ENCODE measurements around the gene CDC42EP3.

CDC42EP3 gene

GRCh38 chr2:37632310-37632709 lies 39.1 kb downstream of the CDC42EP3 start:
- Histone ChIP-seq H3K9me3 (ENCODE audit: insufficient read depth, low read length) (no peaks in the 10 kb centered on the region), H2AFZ (ENCODE audit: low read depth, low read length) (no peak overlapping the region), H3K4me1 (ENCODE audit: low read length) (peaks cover 54% of the 10 kb centered on the region), H3K4me2 (ENCODE audit: low read length) (no peak overlapping the region), H3K27ac (ENCODE audit: low read length) (no peak overlapping the region), H3K9ac (ENCODE audit: low read length) (no peak overlapping the region), H4K20me1 (ENCODE audit: insufficient read depth, low read length) (no peaks in the 10 kb centered on the region), H3K79me2 (ENCODE audit: low read length) (peaks cover 29% of the 10 kb centered on the region), H3K27me3 (ENCODE audit: low read depth, low read length) (no peaks in the 10 kb centered on the region), H3K4me3 (ENCODE audit: low read length) (no peak overlapping the region), H3K36me3 (replicated peaks; ENCODE audit: low read depth, low read length) (peaks cover 23% of the 10 kb centered on the region)
- TF ChIP-seq EZH2phosphoT487 (IDR thresholded peaks at IDR 0.05; ENCODE audit: low read depth): no peak
- TF ChIP-seq CTCF (IDR thresholded peaks at IDR 0.05; ENCODE audit: low read depth, low read length): no peak

- Histone ChIP-seq H3K4me2 (ENCODE audit: low read length) (no peak overlapping the region), H3K9ac (ENCODE audit: low read length) (no peak overlapping the region), H3K4me1 (ENCODE audit: low read length) (peaks cover 53% of the 10 kb centered on the region), H3K36me3 (replicated peaks; ENCODE audit: low read depth, low read length) (peaks cover 25% of the 10 kb centered on the region), H3K9me3 (ENCODE audit: insufficient read depth, low read length) (no peaks in the 10 kb centered on the region), H3K79me2 (ENCODE audit: low read length) (peaks cover 28% of the 10 kb centered on the region), H3K27me3 (ENCODE audit: low read depth, low read length) (no peaks in the 10 kb centered on the region), H2AFZ (ENCODE audit: low read depth, low read length) (no peak overlapping the region), H3K4me3 (ENCODE audit: low read length) (no peak overlapping the region), H4K20me1 (ENCODE audit: insufficient read depth, low read length) (no peaks in the 10 kb centered on the region), H3K27ac (ENCODE audit: low read length) (no peak overlapping the region)
- TF ChIP-seq EZH2phosphoT487 (IDR thresholded peaks at IDR 0.05; ENCODE audit: low read depth): no peak
- no peak for TF ChIP-seq CTCF (IDR thresholded peaks at IDR 0.05; ENCODE audit: low read depth, low read length)
These were observed 39.7 kb downstream of the CDC42EP3 start for GRCh38 chr2:37631698-37632097.

DNA sequence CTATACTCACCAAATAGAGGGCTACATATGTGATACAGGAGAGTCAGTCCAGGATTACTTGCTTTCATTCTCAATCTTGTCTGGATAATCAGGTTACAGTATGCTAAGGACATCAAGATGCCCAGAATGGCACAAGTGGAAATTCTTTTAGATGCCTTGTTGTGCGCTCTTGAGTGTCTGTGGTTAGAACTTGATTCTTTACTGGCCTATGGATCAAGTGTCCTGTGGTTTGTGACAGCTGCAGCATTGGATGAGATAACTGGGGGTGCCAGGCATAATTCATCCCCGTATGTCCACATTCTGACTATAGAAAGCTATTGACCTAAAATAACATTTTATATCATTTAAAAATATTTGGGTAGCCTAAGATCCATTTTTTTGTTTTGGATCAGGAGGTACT lies 40.1 kb downstream of the CDC42EP3 start:
- H3K4me3 ChIP-seq (ENCODE audit: low read length): no peak overlapping the region
- peaks cover 30% of the 10 kb centered on the region for H3K79me2 ChIP-seq (ENCODE audit: low read length)
- H3K4me2 ChIP-seq (ENCODE audit: low read length): peak overlapping the region; percentile 33
- no peak overlapping the region for H3K9ac ChIP-seq (ENCODE audit: low read length)
- no peaks in the 10 kb centered on the region for H3K27me3 ChIP-seq (ENCODE audit: low read depth, low read length)
- no peak overlapping the region for H3K27ac ChIP-seq (ENCODE audit: low read length)
- peaks cover 53% of the 10 kb centered on the region for H3K4me1 ChIP-seq (ENCODE audit: low read length)
- peaks cover 26% of the 10 kb centered on the region for H3K36me3 ChIP-seq (replicated peaks; ENCODE audit: low read depth, low read length)
- no peaks in the 10 kb centered on the region for H4K20me1 ChIP-seq (ENCODE audit: insufficient read depth, low read length)
- H2AFZ ChIP-seq (ENCODE audit: low read depth, low read length): no peak overlapping the region
- H3K9me3 ChIP-seq (ENCODE audit: insufficient read depth, low read length): no peaks in the 10 kb centered on the region
- TF ChIP-seq EZH2phosphoT487 (IDR thresholded peaks at IDR 0.05; ENCODE audit: low read depth) (no peak), CTCF (IDR thresholded peaks at IDR 0.05; ENCODE audit: low read depth, low read length) (no peak)

GRCh38 chr2:37630776-37631175 lies 40.7 kb downstream of the CDC42EP3 start:
- H3K27ac ChIP-seq (ENCODE audit: low read length): no peak overlapping the region
- no peaks in the 10 kb centered on the region for H3K27me3 ChIP-seq (ENCODE audit: low read depth, low read length)
- peaks cover 35% of the 10 kb centered on the region for H3K79me2 ChIP-seq (ENCODE audit: low read length)
- H3K4me3 ChIP-seq (ENCODE audit: low read length): no peak overlapping the region
- H3K9ac ChIP-seq (ENCODE audit: low read length): no peak overlapping the region
- H3K4me2 ChIP-seq (ENCODE audit: low read length): peak overlapping the region; percentile 33
- peaks cover 26% of the 10 kb centered on the region for H3K36me3 ChIP-seq (replicated peaks; ENCODE audit: low read depth, low read length)
- H2AFZ ChIP-seq (ENCODE audit: low read depth, low read length): no peak overlapping the region
- TF ChIP-seq CTCF (IDR thresholded peaks at IDR 0.05; ENCODE audit: low read depth, low read length): no peak
- no peak for TF ChIP-seq EZH2phosphoT487 (IDR thresholded peaks at IDR 0.05; ENCODE audit: low read depth)
- no peaks in the 10 kb centered on the region for H3K9me3 ChIP-seq (ENCODE audit: insufficient read depth, low read length)
- no peaks in the 10 kb centered on the region for H4K20me1 ChIP-seq (ENCODE audit: insufficient read depth, low read length)
- H3K4me1 ChIP-seq (ENCODE audit: low read length): peaks cover 53% of the 10 kb centered on the region

Measured in OCI-LY3 (cell line).